HUDEP-2 (cell line): ENCODE results near the gene PFKFB2.

Experiments
- DNase-seq, 76 experiments: peaks; one replicate each; lab custom pipeline; 2025; ENCODE audit not compliant: unreplicated experiment in 76 of 76; lab: John Stamatoyannopoulos, UW

PFKFB2 gene

DNA sequence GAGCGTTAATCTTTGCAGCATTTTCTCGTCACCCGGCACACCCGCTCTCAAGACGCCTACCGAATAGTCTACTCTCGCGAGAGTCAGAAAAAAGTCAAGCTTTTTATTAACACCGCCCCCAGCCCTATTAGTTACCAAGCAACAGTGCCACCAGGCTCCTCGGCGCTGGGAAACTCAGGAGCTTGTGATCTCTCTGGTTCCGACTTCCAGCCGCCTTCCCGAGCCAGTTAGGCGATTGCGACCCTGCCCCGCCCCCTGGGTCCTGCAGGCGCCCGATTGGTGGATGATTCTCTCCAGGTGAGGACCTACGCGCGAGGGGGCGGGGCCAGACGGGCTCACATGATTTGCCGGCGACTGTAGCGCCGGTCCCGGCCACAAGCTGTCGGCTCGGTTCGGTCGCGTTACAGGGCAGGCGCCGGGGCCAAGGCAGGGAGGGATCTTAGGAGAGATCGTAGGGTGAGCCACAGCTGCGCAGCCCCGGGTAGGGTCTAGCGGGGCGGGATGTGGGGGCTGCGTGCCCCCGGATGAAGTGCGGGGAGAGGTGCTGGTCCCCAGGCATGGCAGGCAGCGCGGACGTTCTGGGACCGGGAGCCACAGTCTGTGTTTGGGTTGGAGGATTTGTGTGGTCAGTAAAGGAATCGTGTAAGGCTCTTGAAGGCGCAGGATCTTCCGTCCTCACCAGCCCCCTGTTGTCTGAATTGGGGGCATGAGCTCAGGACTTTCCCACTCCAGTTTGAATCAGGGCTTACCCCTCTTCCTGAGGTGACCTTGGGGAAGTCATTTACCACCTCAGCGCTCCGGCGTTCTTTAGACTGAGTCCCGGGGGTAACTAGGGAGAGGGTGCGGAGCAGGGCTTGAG is at the start of gene PFKFB2:
Gene PFKFB2, plus strand, starts transcription at position 365 of the 859 bp plus-strand sequence. CDS start 1,443 bp downstream, outside the sequence.
- DNase-seq: peak in 62 of 76 experiments; percentile 14 to 90 (median 77)

DNA sequence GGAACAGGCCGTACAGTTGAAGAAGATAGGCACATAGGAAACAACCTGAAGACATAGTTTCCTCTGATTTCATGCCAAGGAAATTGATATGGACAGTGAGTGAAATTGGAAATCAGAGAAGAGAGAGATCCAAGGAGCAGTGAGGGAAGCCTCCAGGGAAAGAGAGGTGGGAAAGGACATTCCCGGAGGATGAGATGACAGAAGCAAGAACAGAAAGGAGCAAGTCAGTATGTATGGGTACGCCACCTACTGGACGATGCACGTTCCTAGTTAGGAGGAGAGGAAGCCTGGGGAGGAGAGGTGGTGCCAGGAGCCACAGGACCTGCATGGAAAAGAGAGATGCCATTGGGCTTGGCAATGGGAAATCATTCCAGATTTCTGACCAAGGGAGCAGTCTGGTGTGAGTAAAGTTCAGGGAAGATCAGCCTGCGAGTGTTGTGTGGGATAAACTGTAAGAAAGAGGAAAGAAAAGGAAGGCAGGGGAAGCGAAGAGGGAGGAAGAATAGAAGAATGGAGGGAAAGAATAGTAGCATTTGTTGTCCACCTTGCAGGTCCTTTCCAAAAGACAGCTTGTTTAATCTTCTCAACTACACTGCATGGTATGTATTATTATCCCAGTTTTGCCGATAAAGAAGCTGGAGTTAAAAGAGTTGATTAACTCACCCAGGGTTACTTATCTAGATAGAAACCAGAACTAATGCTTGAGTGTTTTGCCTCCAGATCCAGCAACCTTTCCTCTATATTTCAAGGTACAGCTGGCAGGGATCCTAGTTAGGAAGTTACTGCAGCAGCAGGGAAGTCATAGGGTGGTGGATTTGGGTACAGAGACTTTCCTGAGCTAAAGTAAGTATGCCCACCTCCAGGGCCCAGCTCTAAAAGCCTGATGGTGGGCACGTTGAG is 47.9 kb upstream of the PFKFB2 start:
- DNase-seq: peak in 29 of 76 experiments; percentile 2 to 47 (median 17)

DNA sequence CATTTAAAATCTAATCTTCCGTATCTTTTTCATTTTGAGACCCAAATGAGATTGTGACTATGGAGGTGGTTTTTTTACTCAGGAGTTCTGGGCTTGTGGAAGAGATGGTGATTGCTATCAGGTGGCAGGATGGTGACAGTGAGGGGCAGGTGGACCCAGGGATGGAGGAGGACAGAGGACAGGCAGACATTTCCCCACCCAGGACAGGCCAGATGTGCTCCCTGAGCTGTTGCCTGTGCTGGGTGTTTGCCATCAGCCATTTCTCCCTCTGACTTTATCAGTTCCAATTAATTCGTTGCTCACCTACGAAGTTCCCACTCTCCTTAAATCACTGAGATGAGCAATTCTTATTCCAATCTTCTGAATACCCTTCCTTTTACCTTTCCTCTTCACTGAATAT is 47.0 kb upstream of the PFKFB2 start:
- no peak for DNase-seq

DNA sequence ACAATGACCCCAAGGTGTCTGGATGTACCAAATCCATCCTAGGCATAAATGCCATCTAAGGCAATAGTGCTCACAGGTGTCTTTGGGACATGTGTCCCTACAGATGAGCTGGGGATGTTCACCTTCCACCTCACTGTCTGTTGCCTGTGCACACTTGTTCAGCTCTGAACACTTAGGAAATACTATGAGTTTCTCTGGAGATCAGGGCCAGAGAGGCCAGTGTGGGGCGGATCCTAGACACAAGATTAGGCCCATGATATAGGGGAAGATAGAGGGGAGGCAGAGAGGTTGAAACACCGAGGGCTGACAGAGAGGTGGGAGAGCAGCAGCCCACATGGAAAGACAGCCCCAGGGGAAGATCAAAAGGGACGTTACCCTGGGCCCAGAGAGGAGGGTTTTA is 46.2 kb upstream of the PFKFB2 start:
- no peak for DNase-seq

DNA sequence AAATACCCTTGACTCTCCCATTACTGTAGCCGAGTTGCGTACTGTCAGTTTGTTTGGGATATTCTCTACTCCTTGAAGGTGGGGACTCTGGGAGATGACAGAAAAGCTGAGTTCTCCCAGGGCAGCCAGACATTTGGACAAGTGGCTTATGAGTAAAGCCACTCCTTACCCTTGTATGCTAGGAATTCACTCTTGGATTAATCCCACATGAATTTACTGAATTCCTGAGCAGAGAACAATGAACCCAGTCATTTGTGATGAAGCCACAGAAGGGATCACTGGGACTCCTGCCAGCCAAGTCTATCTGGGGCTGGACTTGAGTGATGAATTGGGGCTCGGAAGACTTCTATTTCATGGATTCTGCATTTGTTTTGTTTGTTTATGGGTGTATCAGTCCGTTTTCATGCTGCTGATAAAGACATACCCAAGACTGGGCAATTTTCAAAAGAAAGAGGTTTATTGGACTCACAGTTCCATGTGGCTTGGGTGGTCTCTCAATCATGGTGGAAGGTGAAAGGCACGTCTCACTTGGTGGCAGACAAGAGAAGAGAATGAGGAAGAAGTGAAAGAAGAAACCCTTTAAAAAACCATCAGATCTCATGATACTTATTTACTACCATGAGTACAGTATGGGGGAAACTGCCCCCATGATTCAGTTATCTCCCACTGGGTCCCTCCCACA is 45.6 kb upstream of the PFKFB2 start:
- no peak for DNase-seq

DNA sequence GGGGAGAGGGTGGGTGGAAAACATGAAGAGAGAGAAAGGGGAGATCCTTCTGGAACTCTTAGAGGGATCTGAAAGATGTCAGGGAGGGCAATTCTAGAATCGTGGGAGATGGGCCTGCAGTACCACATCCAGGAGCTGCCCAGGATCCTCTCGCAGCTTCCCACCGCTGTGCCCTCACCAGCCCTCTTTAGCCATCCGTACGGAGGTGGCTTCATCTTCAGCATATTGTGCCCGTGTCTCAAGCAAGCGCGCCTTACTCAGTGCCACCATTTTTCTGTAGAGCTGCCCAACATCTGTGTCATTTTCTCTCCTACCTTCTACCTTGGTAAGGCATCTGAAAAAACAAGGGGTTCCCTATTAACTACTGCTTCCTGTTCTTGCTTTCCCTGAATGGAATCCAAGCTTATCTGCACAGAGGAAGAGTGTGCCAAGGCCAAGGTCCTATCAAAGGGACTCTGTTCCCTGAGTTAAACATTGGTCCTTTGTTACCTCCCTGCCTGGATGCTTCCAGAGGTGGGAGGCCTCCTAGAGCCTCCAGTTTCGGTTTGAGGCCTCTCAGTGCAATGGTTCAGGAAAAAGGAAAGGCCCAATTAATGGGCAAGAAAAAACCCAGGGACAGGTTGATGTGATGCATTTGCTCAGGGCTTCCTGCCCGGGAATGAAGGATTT is 43.8 kb upstream of the PFKFB2 start:
- no peak for DNase-seq

DNA sequence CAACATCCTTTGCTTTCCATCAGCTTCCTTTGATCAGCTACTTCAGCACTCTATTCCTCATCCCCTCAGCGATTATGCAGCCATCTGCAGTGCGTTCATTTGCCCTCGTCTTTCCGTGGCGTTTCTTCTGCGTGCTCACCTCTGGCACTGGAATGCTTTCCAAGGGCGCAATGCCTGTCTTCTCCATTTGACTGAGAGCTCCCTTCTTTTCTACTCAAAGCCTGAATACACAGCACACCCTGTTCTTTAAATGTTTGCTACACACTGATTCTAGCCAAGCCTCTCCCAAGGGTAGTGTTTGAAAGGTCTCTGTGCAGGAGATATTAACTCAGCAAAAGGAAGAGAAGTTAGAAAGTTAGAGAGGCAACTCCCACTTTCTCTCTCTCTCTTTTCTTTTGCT is 43.1 kb upstream of the PFKFB2 start:
- no peak for DNase-seq

DNA sequence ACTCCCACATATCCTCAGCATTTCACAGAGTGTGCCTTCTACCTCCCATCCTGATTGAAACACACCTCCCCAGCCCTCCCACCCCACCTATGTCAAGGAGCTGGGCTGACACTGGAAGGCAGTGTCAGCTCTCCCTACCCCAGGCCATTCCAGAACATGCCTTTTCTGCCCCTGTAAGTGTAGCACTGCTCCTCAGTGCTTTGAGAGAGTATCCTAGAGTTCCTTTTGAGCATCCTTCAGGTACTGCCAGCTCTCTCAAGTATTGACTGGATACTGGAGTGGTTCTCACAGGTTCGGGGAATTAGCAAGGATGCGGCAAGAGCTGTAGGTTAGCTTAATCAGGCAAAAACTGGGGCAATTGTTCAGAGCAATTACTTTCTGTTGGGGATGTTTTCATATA is 42.3 kb upstream of the PFKFB2 start:
- no peak for DNase-seq

DNA sequence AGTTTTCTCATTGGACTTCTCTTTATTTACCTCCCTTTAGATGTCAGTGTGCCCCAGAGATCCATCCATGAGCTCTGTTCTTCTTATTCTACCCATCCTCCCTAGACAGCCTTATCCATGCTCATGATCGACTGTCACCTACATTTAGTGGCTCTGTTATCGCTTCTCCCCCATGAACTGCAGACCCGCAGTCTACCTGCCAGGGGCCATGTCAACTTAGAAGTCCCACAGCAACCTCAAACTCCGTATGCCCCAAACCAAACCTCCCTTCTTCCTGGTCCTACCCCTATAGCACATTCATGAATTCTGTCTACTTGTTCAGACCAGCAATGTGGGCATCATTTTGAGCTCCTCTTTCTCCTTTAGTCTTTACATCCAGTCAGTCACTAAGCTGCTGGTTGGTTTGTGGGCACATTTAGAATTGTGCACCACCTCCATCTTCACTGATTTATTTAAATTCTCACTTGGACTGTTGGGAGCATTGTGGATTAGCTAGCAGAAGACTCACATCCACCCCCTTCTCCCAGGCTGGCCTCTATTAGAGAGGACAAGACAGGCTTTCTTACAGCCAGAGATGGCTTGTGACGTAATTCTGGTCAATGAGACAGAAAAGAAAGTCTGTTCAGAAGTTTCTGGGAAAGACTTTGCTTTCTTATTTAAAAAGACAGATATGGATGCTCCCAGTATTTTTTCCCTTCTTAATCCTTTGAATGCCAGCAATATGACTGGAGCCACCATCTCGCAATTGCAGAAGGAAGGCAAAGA is 39.6 kb upstream of the PFKFB2 start:
- DNase-seq: no peak

DNA sequence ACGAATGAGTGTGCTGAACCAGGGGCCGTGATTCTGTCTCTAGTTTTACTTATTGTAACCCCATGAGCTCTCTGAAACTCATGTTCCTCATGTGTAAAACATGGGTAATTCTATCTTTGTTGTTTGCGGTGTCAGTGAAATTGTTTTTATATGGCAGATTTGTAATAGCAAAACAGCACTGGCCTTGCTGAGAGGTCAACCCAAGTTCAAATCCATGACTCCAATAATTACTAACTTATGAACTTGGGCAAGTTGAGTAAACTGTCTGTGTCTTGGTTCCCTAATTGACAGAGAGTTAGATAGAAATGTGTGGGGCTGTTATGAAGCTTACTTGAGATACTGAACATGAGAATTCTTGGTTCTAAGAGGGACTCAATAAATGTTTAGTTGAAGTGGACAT is 38.3 kb upstream of the PFKFB2 start:
- DNase-seq: no peak

DNA sequence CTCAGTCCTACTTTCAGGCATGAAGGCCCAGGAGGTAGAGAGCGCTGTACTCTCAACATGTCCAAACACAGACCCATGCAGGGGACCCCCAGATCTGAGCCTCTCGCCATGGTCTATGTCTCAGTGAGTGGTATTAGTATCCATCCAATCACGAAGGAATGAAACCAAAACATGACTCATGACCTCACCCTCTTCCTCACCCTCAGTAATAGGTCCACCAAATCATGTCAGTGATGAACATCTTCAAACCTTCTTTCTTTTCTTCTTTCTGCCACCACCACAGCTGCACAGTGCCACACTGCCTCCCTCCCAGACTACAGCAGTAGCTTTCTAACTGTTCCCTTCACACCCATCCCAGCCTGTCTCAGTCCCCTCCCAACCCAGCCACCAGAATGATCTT is 37.3 kb upstream of the PFKFB2 start:
- DNase-seq: no peak

DNA sequence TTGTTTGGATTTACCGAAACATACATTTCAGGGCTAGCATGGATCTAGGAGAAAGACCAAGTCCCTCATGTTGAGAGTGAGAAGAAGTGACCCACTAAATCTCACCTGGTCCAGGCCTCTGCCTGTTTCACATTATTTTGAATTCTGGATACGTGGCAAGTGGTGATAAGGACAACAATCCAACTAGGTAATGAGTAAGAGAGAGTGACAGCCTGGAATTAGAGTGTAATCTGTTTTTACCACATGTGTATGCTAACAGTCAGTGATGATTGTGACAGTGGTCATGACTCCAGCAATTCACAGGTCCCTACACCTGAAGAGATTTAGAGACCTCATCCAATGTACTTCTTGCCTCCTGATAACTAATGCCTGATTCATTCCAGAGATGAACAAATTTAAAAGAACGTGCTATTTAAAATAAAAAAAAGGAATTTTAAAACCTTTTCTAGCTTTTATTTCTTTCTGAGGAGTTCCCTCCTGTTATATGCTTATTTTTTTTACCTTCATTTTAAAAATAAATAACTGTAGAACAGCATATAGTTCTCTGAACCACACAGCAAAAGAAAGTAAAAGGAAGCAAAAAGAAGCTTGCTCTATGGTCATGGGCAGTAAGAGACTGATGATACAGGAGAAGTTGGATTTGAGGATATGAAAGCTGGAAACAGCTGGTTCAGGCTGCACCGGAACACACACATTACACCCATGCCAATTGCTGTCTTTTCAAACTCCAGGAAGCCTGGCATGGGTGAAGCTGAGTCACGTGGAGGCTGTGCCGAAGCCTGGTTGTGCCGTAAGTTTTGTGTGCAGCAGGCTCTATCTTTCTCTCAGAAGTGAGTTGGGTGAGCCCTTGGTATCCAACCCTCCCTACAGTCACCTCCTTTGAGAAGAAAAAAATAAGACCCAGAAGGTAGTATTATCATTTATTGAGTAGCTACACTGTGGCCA is 35.2 kb upstream of the PFKFB2 start:
- peak in 3 of 76 experiments; percentile 18 to 26 (median 22) for DNase-seq

DNA sequence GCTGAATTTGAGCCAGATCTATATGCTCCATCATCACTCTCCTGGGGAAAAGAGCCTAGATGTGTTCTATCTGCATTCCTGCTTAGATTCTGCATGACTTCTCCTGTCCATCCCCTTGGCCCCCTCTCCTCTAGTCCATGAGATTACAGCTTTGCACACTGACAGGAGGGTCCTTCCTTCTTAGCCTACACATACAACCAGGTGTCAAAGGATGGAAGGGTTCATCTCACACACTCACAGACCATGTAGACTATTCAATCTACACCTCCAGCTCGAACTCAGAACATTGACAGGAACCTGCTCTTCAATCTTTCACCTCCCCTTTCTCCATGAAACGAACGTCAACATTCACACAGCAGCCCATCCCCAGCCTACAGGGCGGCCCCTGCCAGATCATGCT is 34.4 kb upstream of the PFKFB2 start:
- no peak for DNase-seq

DNA sequence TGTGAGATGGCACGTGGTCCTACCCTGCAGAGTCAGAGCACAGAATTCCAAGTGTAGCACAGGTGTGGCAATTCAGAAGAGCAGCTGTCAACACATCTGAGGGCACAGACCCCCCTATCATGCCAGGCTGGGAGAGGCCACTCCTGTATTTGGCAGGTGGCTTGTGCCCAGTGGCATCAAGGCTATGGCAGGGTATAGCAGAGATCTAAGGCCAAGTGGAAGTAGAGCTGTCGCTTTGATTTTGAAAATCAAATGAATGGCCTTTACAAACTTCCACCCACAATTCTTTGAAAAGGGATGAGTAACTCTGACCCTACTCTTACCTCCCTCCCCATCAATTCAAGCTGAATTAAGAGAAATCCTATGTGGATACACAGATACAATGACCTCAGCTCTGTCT is 33.9 kb upstream of the PFKFB2 start:
- no peak for DNase-seq

DNA sequence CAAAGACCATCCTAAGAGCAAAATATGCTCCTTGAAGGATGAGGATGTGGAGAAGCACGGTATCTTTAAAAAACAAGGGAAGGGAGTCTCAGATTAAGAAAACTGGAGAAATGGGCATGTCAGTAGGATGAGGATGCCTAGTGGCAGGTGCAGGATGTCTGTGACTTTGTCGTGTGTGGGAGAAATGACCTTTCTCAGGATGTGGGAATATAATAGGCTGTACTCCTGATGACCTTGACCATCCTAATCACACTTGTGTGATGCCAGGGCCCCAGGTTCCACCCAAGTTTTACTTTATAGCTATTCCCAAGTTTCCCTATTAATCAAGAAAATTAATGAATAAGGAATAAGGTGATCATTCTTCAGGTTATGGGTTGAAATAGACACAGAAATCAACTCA is 33.4 kb upstream of the PFKFB2 start:
- no peak for DNase-seq

DNA sequence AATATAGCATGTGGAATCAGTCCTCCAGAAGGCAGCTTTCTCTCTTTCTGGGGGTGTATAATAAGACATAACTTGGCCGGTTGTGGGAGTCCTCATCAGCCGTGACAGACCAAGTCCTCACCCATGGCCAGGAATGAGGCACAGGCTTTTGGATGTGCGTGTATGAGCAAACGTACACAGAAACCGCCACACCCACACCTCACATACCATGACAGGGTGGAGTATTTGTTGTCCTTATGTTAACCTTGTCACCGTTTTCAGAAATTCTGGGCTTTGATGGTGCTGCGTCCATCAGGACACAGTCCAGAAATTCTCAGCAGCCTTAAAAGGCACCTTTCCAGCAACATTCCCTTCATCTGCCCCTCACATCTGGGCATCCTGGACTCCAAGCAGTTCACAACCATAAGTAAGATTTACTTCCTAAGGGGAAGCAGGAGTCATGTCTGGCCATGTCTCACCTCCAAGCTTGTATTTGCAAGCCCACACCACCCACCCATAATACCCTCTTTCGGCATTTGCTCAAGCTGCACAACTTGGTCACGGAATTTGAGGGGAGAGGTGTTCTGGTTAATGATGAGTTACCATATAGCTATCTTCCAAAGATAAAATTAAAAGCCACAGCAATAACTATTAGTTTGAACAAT is 32.9 kb upstream of the PFKFB2 start:
- peak in 6 of 76 experiments; percentile 6 to 22 (median 12) for DNase-seq

DNA sequence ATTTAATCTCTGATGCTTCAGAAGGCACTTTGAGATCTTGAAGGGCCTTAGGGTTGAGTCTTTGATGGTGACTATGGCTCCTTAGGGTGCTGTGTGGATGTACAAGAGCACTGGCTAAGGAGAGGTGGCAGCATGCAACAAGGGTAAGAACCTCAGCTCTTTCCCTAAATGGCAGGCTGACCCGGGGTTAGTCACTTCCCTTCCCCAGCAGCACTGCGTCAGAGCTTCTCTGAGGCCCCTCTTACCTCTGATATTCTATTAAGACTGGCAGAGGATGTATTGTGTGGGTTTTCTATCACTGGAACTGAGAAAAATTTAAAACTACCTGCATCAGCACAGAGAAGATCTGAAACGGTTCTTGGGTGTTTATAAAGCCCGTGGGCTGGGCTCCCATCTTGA is 32.4 kb upstream of the PFKFB2 start:
- peak in 9 of 76 experiments; percentile 7 to 56 (median 37) for DNase-seq
